GM19099 (cell line): ENCODE results near the gene EDAR.

Experiments used
- POLR2A ChIP-seq: IDR thresholded peaks from 3 replicates; pipeline ENCODE4 v1.6.1; 2011; ENCODE audit warnings: low read depth; ENCODE audit not compliant: insufficient read length; ENCODE audit errors: extremely low read depth

Gene EDAR

GRCh38 chr2:108918156-108918874, 70.7 kb downstream of the EDAR start:
- no peak for TF ChIP-seq POLR2A

GRCh38 chr2:108917526-108917925, 71.5 kb downstream of the EDAR start:
- no peak for TF ChIP-seq POLR2A

- no peak for TF ChIP-seq POLR2A
Observed at GRCh38 chr2:108916796-108917421, 72.1 kb downstream of the EDAR start.

GRCh38 chr2:108916122-108916795, 72.8 kb downstream of the EDAR start:
- TF ChIP-seq POLR2A = no peak

GRCh38 chr2:108912629-108912902, 76.5 kb downstream of the EDAR start:
- no peak for TF ChIP-seq POLR2A

- TF ChIP-seq POLR2A = no peak
Observed at GRCh38 chr2:108911807-108912628, 77.0 kb downstream of the EDAR start.

GRCh38 chr2:108911401-108911800, 77.6 kb downstream of the EDAR start:
- no peak for TF ChIP-seq POLR2A

GRCh38 chr2:108910541-108911396, 78.3 kb downstream of the EDAR start:
- no peak for TF ChIP-seq POLR2A

- no peak for TF ChIP-seq POLR2A
Observed at GRCh38 chr2:108910011-108910431, 79.0 kb downstream of the EDAR start.

GRCh38 chr2:108909275-108909823, 79.7 kb downstream of the EDAR start:
- TF ChIP-seq POLR2A = no peak

- no peak for TF ChIP-seq POLR2A
Observed at GRCh38 chr2:108908713-108909070, 80.3 kb downstream of the EDAR start.

- no peak for TF ChIP-seq POLR2A
Observed at GRCh38 chr2:108907822-108908712, 81.0 kb downstream of the EDAR start.

- no peak for TF ChIP-seq POLR2A
Observed at GRCh38 chr2:108906403-108907077, 82.5 kb downstream of the EDAR start.

- TF ChIP-seq POLR2A = no peak
Observed at GRCh38 chr2:108905906-108906305, 83.1 kb downstream of the EDAR start.
